ENCODE results near the gene DTWD1.
"Not testable (repeated sequence)": the region's sequence is repeated elsewhere in the genome, so short reads cannot be mapped to it uniquely, and the experiment has no call there.

The DTWD1 gene

GRCh38 chr15:49649987-49650386, 29.1 kb downstream of the DTWD1 start:
- no peak for DNase-seq

- DNase-seq: no peak
Observed at GRCh38 chr15:49650676-49651075, 29.8 kb downstream of the DTWD1 start.

- no peak for DNase-seq
Observed at GRCh38 chr15:49652922-49653321, 32.1 kb downstream of the DTWD1 start.

GRCh38 chr15:49656734-49657133, 35.9 kb downstream of the DTWD1 start:
- DNase-seq: no peak

- DNase-seq: no peak
Observed at GRCh38 chr15:49664716-49665115, 43.9 kb downstream of the DTWD1 start.

- not testable (repeated sequence) for DNase-seq
Observed at GRCh38 chr15:49666486-49666885, 45.6 kb downstream of the DTWD1 start.

GRCh38 chr15:49669288-49669687, 48.4 kb downstream of the DTWD1 start:
- DNase-seq: no peak

GRCh38 chr15:49673861-49674260, 53.0 kb downstream of the DTWD1 start:
- DNase-seq: no peak

- no peak for DNase-seq
Observed at GRCh38 chr15:49674370-49674769, 53.5 kb downstream of the DTWD1 start.

GRCh38 chr15:49675041-49675440, 54.2 kb downstream of the DTWD1 start:
- no peak for DNase-seq

GRCh38 chr15:49678655-49679054, 57.8 kb downstream of the DTWD1 start:
- no peak for DNase-seq

GRCh38 chr15:49686599-49686998, 65.8 kb downstream of the DTWD1 start:
- DNase-seq: no peak

GRCh38 chr15:49688135-49688790, 67.4 kb downstream of the DTWD1 start:
- no peak for DNase-seq

- no peak for DNase-seq
Observed at GRCh38 chr15:49692514-49693090, 71.8 kb downstream of the DTWD1 start.

- DNase-seq: no peak
Observed at GRCh38 chr15:49693498-49693897, 72.7 kb downstream of the DTWD1 start.

- DNase-seq: no peak
Observed at GRCh38 chr15:49696433-49696832, 75.6 kb downstream of the DTWD1 start.

GRCh38 chr15:49697121-49697520, 76.3 kb downstream of the DTWD1 start:
- no peak for DNase-seq

GRCh38 chr15:49702982-49703381, 82.1 kb downstream of the DTWD1 start:
- DNase-seq: not testable (repeated sequence)

Measured in stimulated activated CD4-positive, alpha-beta T cell treated with anti-CD3 and anti-CD28 coated beads, Interleukin-2, amount 100 ng/mL, for 48 hours (primary cell).